NCI-H2081 treated with DMSO at 0.1 percent for 48 hours (cell line): ENCODE measurements around the gene RTL5.

Source experiments
- DNase-seq: peaks from one replicate; lab custom pipeline; 2025; lab: John Stamatoyannopoulos, UW

The RTL5 gene

GRCh38 chrX:72107841-72108595, 23.7 kb downstream of the RTL5 start:
- DNase-seq: no peak

DNA sequence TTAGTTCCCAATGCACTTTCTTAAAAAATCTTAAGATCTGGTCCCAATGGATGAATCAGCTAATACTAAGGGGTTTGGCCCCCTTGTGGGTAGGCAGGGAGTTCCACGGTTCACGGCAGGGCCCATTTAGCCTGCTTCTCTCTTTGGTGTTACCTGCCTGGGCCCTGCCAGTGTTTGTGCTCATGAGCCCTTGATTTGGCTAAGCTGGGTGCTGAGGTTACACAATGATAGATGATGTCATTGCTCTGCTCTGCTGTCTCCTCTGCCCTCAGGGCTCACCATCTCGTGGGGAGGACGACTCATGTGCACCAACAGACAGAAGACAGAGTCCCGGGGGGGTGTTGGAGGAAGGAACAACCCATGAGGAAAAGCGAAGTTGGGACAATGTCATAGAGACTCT, 24.4 kb downstream of the RTL5 start:
- no peak for DNase-seq

- DNase-seq: no peak
These were observed 26.3 kb downstream of the RTL5 start for GRCh38 chrX:72105436-72105835.

- no peak for DNase-seq
These were observed 29.0 kb downstream of the RTL5 start for GRCh38 chrX:72102760-72103159.

GRCh38 chrX:72102126-72102525, 29.6 kb downstream of the RTL5 start:
- DNase-seq: no peak

- no peak for DNase-seq
These were observed 30.1 kb downstream of the RTL5 start for GRCh38 chrX:72101597-72102037.

DNA sequence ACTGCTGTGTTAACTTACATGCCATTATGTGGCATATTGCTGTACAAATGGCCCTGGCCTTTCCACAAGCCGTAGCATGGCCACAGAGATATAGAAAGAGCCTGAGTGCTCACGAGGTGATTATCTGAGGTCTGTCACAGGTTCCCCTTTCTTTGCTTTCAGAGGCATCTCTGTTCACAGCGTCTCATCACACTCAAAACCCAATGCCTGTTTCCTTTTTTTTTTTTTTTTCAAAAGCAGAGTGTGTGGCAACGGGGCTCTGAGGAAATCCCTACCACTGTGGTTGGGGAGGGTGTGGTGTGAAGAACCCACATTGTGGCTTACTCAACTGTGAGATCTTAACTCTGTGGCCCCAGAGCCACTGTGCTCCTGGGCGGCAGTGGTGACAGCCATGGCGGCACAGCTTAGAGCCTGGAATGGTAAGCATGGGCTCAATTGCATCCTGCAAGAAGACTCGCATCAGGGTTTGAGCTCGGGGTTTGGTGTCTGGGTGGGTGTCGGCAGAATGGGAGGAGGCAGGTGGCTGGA, 30.8 kb downstream of the RTL5 start:
- no peak for DNase-seq

GRCh38 chrX:72100051-72100755, 31.5 kb downstream of the RTL5 start:
- DNase-seq: no peak

DNA sequence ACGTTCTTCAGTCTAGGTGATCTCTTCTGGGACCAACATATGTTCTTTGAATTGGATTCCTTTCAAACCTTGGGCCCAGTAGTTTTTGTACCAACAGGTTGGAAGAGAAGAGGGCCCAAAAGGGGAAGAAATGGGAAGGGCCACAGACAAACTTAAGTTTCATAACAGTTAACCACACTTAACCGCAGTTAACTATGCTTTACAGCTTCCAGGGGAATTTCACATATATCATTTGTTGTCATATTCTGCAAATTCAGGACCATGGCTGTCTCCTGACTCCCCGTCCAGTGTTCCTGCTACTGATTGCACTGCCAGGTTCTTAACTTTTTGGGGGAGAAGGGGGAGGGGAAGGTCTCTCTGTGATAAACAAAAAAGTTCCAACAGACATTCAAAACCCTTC, 34.6 kb downstream of the RTL5 start:
- no peak for DNase-seq

DNA sequence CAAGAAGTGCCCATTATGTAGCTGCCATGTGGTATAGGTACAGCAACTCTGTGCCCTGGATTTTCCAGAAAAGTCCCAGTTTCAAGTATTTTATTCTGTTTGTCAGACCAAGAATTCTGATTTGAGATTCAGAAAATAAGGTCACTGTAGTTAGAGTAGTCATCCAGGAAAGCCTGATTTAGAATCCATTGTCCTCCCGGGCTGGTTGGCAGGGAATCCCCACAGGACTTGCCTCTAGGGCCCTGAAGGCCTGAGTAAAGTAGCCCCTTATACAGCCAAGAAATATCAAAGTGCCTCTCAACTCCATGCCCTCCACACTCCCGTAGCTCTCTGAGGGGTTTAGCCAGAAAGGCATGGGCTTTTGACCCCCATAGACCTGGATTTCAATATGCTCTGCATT, 36.3 kb downstream of the RTL5 start:
- no peak for DNase-seq

- DNase-seq: no peak
These were observed 36.8 kb downstream of the RTL5 start for GRCh38 chrX:72094894-72095293.

DNA sequence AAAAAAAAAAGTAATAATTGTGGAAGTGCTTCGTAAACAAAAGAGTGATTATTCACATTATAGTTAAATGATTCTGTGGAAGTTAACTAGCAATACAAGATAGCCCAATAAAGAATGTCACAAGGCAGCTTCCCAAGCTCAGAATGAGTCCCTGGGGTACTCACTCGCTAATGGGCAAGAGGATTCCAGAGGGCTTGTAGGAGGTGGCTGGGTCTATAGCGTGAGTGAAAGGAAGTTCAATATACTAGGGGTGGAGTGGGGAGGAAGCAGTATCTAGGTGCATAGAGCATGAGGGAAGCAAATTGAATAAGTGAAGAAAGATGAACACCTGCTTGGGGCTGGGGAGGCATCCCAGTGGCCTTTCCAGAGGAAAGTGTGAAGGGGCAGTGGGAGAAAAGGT, 42.5 kb downstream of the RTL5 start:
- DNase-seq: no peak

DNA sequence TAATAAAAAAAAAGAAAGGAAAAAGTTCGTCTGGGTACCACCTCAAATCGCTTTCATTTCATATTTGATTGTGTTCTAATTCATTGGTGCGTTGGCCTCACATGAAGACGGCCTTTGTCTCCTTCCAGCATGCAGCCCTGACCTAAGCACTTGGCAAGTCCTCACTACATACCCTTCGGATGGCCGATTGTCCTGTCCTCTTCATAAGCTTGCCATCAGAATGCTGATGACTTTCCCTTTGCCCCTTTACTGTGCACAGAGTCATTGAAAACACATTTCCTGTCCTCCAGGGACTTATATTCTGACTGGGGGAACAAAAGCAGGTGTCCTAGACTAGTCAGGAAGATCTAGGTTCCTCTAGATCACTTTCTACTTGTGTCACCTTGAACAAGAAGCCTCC, 43.0 kb downstream of the RTL5 start:
- DNase-seq: no peak

- DNase-seq: no peak
These were observed 44.7 kb downstream of the RTL5 start for GRCh38 chrX:72086995-72087394.

DNA sequence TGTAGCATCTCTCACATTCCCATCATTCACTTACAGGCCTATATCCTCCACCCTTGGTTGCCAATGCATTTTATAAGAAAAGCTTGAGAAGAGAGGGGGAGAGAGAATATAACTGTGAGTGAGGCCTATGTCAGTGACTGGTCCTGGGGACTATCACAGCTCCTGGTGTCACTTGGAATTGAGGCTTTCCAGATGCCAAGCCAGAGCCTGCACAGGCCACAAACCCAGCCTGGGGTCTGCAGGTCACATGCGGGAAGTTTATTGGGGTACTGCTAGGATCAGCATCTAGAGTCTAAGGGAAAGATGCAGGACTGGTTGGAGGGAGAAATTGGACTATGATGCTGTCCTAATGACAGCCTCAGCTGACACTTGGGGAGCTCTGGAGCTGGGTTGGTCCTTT, 47.6 kb downstream of the RTL5 start:
- DNase-seq: no peak

GRCh38 chrX:72083291-72083690, 48.4 kb downstream of the RTL5 start:
- no peak for DNase-seq

DNA sequence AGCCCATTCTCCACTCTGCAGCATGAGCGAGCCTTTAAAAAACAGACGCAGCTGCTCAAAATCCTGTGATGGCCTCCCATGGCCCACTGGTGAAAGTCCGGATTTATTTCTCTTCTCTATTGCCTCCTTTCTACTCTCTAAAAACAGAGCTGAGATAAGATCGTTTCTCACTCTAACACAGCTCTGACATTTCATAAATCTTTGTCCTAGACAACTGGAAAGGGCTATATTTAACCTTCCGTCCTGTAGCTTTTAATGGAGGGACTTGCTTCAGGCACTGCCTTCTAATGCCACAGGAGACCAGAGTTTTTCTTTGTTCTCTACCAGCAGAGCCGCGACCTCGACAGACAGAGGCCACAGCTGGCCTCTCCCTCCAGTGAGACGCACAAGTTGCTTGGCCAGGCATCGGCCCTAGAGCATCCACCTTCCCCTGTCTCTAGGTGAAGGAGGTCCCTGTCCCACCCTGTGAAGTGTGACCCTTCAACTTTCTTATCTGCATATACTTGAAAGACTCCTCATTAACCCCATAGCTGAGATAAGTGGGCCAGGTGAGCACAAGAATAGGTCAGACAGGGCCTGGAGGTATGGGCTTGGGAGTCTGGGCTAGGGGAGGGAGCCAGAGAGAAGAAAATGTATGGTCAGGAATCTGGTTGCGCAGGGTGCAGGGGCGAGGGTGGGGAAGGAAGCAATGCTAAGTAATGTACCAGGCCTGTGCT, 50.0 kb downstream of the RTL5 start:
- DNase-seq: no peak

- DNase-seq: no peak
These were observed 50.9 kb downstream of the RTL5 start for GRCh38 chrX:72080800-72081199.

- no peak for DNase-seq
These were observed 51.6 kb downstream of the RTL5 start for GRCh38 chrX:72080150-72080549.

GRCh38 chrX:72079607-72080006, 52.1 kb downstream of the RTL5 start:
- no peak for DNase-seq

- DNase-seq: no peak
These were observed 53.3 kb downstream of the RTL5 start for GRCh38 chrX:72078411-72078810.
